GM12878 (cell line): ENCODE measurements around the gene GLG1.

Source experiments
- ATF7 ChIP-seq: fragments of 450-650 bp; IDR thresholded peaks from 2 replicates; pipeline ENCODE4 v1.6.1; 2016; ENCODE audit warnings: low read depth, mild to moderate bottlenecking
- CHD2 ChIP-seq: IDR thresholded peaks from 2 replicates; pipeline ENCODE4 v1.6.1; 2011; ENCODE audit warnings: low read depth, low read length, improper control_type of control experiment, borderline replicate concordance
- POLR2A ChIP-seq: IDR thresholded peaks from 2 replicates; pipeline ENCODE4 v1.6.1; 2011; ENCODE audit warnings: low read depth, mild to moderate bottlenecking, low read length
- TBL1XR1 ChIP-seq: IDR thresholded peaks from 2 replicates; pipeline ENCODE4 v1.6.1; 2012; ENCODE audit warnings: low read depth, low read length, improper control_type of control experiment
- ZNF24 ChIP-seq: fragments of 450-650 bp; IDR thresholded peaks from 2 replicates; pipeline ENCODE4 v1.6.1; 2017; ENCODE audit warnings: antibody characterized with exemption, mild to moderate bottlenecking
- TF ChIP-seq, protein P1 (sequence below), 3 experiments: IDR thresholded peaks in 2 of 3; conservative IDR thresholded peaks in 1 of 3; 2 replicates each; pipeline ENCODE4 v1.5.1; 2011; ENCODE audit warnings: low read depth in 3 of 3, low read length in 3 of 3, mild to moderate bottlenecking in 3 of 3, control low read depth in 2 of 3, moderate library complexity in 2 of 3, inconsistent platforms in 1 of 3, mixed read lengths in 1 of 3; ENCODE audit not compliant: control insufficient read depth in 2 of 3, insufficient read depth in 1 of 3; ENCODE audit errors: extremely low read depth in 1 of 3

DNA sequence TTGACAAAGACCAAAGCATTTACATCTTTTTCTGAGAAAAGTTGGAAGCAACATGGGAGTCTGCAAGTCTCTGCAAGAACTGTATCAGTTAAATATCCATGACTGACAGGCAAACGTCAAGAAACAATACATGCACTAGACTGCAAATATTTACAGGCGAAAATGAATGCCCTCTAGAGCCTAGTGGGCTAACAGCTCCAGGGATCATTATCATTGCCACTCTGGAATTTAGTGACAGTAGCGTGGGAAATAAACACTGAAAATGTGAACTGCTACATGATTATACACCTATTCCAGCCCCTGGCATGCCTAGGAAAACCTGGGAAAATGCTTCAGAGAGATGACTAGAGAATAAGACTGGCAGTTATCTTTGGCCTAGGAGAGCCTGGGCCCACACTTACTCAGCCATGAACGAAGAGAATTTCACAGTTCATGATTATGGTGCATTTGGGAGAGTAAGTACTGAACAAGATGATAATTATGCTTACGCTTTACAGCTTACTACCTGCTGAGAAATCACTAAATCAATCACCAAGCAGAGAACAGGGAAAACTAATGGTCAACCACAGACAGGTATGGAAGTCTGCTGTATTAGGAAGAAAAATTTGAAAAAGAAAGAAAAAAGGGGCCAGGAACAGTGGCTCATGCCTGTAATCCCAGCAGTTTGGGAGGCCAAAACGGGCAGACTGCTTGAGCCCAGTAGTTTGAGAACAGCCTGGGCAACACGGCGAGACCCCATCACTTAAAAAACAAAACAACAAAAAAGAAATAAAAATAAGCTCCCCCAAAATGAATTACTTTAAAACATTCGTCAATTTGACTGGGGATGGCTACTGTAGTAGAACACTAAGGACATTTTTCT is 119.0 kb downstream of the GLG1 start:
- TF ChIP-seq, protein P1, sequence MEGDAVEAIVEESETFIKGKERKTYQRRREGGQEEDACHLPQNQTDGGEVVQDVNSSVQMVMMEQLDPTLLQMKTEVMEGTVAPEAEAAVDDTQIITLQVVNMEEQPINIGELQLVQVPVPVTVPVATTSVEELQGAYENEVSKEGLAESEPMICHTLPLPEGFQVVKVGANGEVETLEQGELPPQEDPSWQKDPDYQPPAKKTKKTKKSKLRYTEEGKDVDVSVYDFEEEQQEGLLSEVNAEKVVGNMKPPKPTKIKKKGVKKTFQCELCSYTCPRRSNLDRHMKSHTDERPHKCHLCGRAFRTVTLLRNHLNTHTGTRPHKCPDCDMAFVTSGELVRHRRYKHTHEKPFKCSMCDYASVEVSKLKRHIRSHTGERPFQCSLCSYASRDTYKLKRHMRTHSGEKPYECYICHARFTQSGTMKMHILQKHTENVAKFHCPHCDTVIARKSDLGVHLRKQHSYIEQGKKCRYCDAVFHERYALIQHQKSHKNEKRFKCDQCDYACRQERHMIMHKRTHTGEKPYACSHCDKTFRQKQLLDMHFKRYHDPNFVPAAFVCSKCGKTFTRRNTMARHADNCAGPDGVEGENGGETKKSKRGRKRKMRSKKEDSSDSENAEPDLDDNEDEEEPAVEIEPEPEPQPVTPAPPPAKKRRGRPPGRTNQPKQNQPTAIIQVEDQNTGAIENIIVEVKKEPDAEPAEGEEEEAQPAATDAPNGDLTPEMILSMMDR (IDR thresholded peaks at IDR 0.05 in 2 of 3, conservative IDR thresholded peaks at IDR 0.05 in 1 of 3; ENCODE audit: control insufficient read depth in 2 of 3, extremely low read depth in 1 of 3, insufficient read depth in 1 of 3, low read depth in 3 of 3, low read length in 3 of 3), result no peak
- TF ChIP-seq CHD2 (no peak), ZNF24 (no peak), TBL1XR1 (no peak), ATF7 (no peak), POLR2A (no peak)
